ENCODE results near the gene ASTN1.
A peak's percentile ranks its signal among the peaks of the same experiment; 100 is the strongest.

Gene ASTN1

GRCh38 chr1:176876966-176877515 lies 287.5 kb downstream of the ASTN1 start:
- no peak for DNase-seq

- no peak for DNase-seq
These were observed 294.9 kb downstream of the ASTN1 start for GRCh38 chr1:176869577-176869976.

DNA sequence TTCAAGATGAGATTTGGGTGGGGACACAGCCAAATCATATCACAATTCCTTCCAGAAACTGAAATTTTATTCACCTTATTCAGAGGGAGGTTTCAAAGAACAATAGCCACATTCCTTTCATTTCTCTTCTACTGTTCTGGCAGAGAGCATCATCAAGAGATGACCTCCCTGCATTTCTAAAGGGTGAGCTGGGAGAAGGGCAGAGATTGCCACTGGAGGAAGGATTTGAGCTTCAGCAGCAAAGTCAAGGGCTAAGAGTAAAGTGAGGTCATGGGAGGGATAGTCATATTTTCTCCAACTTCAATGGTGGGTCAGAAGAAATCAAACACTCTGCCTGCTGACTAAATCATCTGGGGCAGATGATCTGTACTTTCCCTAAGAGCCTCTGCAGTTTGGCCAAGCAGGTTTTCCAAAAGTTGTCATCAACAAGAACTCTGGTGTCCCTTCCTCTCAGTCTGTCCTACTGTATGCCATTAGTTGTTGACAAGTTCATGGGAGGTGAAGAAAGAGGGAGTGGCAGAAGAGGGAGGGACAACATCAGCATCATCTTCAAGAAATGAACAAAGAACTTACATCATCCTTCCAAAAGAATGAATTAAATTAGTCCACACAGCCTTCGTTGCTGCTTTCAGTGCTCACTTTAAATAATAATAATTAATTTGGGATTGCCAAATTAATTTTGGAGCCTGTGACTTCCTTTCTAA lies 298.3 kb downstream of the ASTN1 start:
- peak; percentile 59 for DNase-seq

DNA sequence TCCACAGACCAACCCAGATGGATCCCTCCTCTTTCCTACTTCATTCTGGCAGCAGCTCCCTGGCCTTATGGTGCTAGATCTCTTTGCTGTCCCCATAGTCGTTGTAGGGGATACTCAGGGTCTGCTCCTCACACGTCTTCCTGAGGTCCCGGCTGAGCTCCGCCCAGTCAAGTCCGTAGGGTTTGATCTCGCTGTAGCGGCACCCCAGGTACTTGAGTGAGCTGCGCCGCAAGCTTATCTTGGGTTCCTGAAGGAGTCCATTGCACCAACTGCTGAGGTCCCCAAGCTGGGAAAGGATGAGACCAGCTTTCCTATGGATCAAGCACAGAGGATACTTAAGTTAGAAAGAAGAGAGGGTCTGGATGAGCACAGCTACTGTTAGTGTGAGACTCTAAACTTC lies 300.3 kb downstream of the ASTN1 start:
- DNase-seq: no peak

DNA sequence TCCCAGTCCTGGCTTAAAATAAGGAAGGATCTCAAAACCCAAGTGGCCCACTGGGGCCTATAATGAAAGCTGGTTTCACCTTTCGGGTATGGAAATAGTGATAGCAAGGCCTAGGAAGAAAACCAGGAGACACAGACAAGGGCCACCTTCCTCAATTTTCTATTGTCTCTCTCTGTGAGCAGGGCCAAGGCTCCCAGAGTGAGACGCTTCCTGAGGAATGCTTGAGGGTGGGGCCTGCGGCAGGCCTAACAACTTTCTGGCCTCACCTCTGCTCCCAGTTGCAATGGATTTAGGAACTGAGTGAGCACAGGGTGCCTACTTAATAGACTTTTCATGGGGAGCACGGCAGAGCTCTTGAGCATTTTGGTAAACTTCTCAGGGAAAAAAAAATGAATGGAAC lies 300.9 kb downstream of the ASTN1 start:
- no peak for DNase-seq

- DNase-seq: no peak
These were observed 306.0 kb downstream of the ASTN1 start for GRCh38 chr1:176858433-176858916.

DNA sequence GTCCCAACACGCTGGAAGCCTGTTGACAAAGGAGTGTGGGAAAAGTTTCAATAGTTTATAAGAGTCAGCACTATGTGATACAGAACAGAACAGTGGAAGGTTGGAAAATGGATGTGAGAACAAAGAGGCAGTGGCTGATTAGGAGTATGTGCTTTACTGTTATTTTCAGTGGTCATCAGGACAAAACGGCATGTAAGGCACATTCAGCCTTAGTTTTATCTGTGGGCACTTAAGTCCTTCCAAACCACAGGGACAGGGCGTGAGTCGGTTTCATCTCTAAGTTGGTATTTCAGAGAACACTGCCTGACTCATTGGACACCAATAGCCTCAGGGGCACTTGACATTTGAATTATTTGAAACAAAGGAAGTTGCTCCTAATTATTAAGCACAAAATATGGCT lies 306.9 kb downstream of the ASTN1 start:
- DNase-seq: peak; percentile 20

DNA sequence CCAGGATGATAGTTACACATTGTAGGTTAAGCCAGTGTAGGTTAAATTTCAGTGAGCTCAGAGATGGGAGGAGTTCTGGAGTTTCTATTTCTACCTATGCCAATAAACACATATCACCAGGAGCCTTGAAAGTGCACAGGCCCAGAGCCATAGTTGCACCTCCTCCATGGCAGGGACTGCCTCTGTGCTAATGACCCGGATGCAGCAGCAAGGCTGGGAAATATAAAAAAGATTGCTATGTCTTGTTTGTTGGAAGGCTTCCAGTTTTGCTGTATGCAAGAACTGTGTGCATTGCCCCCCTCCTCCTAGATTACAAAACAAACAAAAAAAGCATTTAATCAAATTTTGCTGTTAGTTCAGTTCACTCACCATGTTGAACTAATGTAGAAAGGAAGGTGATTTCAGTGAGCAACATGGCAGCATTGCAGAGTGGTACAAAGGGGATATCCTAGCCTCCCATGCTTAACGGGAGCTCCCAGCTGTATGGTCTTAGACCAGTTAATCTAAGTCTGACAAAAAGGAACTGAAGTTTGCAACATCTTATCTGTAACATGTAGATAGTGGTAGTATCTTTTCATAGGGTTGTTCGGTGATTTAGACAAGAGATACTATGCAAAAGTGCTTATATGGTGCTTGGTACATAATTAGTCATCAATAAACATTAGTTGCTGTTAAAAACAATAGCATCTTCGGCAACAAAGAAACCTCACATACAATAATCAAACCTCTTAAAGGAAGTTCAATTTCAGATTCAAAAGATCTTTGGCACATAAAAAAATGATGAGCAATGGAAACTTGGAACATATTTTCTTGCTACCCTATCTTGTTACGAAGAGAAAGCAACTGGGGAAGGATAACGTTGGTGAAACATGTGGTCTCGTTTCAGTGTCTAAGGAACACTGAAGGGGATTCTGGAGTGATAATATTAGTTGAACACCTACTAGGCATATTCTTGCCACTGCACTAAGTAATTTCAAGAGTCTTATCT lies 309.5 kb downstream of the ASTN1 start:
- DNase-seq: no peak

GRCh38 chr1:176854121-176854520 lies 310.4 kb downstream of the ASTN1 start:
- DNase-seq: no peak

DNA sequence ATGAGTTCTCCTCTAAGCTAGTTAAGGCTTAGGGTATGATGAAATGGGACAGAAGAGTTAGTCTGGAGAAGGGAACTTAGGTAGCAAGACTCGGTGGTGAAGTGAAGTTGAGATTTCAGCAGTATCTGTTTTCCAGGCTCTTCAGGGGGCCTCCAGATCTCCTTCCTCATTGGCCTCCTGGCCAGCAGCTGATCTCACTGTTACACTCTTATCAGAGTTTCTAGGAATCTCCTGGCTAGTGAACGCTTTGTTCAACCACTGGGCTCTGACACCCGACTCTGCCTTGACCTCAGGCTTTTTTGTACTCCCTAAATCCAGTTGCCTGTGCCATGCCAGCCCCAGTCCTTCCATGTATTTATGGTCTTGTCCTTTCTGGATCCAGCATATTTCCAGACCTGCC lies 311.0 kb downstream of the ASTN1 start:
- DNase-seq: no peak

- no peak for DNase-seq
These were observed 312.4 kb downstream of the ASTN1 start for GRCh38 chr1:176852124-176852523.

DNA sequence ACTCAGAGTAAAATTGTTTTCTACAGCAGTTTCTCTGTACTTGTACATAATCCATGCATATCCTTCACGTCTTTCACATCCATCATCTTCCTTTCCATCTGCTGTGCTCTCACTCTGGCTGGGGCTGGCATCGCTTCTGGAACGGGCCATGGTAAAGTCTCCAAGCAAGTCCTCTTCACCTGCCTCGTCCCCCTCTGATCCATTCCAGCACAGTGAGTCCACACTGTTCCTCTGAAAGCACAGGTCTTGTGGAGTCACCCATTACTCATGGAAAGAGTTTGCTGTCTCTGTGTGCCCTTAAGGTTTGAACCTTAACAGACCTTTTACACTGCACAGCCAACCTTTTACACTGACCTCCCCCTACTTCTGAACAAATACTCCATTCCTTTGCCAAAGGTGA lies 313.6 kb downstream of the ASTN1 start:
- DNase-seq: no peak

DNA sequence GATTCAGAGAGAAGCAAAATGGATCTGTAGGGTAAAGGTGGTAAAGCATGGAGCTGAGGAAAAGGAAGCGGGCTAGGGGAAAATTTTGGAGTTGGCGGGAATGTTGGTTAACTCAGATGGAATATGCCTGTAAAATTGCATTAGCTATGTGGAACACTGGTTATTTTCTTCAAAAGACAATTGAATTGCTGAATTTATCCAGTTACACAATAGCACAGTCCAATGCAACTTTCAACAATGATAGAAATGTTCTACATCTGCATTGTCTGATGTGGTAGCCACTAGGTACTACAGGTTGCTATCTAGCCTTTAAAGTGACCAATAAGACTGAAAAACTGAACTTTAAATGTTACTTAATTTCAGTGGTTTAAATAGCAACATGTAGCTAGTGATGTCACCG lies 315.2 kb downstream of the ASTN1 start:
- no peak for DNase-seq

DNA sequence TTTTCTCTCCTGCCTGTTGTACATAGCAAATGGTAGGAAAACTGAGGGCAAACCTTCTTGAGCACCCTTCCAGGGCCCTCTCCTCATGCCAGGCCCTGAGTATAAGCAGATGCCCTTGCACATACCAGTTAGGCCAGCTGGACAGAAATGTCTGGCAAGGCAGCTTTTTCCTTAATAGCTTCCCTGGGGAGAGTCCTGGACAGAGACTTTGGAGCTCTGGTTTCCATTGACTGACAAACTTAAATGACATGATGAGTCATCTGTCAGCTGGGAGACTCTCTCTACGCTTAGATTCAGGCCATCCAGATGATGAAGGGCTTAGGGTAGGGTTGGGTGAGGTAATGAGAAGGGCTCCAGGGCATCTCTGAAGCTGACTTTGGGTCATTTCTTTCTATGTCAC lies 317.5 kb downstream of the ASTN1 start:
- DNase-seq: peak; percentile 33

GRCh38 chr1:176843352-176844297 lies 320.9 kb downstream of the ASTN1 start:
- peak; percentile 72 for DNase-seq

- DNase-seq: no peak
These were observed 323.3 kb downstream of the ASTN1 start for GRCh38 chr1:176841238-176841637.

- no peak for DNase-seq
These were observed 325.3 kb downstream of the ASTN1 start for GRCh38 chr1:176839216-176839615.

DNA sequence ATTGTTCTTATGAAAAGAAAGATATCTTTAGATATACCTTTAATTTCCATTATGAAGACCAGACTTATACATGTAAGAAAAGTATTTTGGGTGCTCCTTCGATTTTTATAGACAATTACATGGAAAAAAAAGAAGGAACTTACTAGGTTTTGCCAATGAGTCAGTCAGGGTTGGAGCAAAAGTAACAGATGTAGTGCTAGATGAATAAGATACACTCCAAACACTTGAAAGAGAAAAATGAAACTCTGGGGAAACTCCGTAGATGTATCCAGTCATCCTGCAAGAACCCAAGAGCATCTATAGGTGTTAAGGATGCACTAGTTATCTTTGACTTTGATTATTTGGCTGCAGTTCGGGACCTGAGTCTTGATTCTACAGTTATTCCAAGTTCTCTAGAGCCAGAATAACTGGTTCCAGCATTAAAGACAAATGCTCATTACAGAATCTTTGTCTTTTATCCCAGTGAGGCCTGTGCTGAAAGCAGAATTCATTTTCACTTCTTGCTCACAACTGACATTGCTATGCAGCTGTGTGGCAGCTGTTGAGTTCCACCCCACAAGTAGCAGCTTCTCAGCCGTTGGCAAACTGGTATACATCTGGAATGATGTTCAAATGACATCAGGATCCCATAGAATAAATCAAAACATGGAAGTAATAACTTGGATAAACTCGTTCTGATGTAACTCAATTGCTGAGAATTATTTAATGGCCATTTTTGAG lies 326.1 kb downstream of the ASTN1 start:
- DNase-seq: no peak

DNA sequence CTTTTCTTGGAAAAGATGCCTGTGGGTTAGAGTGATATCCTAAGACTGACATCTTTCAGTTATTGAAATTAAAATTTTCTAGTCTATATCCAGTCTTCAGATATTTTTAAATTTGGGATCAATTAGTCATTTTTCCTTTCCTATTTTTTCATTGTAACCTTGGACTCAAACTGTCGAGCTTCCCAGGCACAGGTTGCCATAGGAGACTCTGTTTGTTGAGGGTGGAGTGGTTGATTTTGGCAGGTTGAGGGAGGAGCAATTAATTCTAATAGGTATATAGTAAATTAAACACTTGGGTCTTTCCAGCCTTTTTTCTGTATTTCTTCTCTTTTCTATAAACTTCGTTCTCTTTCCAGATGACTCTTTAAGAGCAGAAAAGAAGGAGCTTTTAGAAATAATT lies 326.8 kb downstream of the ASTN1 start:
- DNase-seq: no peak

DNA sequence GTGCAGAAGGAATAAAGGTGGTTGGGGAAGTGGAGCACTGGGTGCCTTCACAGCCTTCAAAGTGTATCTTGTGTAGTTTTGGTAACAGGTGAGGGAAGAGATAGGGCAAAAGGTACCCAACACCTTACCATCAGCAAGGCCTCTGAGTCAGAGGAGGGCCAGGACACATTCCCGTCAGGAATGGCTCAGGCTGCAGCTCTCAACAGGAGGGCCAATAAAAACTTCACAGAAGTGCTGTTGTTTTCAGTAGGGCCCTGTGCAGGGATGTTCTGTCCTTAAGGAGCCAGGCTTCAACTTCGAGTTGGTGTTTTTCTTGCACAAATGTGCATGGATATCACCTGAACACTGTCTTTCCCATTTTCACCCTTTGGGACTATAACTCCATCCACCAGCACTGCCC lies 333.4 kb downstream of the ASTN1 start:
- no peak for DNase-seq

GRCh38 chr1:176829261-176829660 lies 335.3 kb downstream of the ASTN1 start:
- peak; percentile 32 for DNase-seq

- no peak for DNase-seq
These were observed 338.2 kb downstream of the ASTN1 start for GRCh38 chr1:176826265-176826664.
